Panc1 (cell line): ENCODE results near the gene PACSIN1. TPM values are rescaled to one million over a fixed set of nuclear protein-coding genes. Genes with fewer than 3 reads are reported as not detected.

ENCODE experiments used
- ATAC-seq: fragments of 200-7000 bp; cut with Tn5 transposase; 2 replicates; pipeline ENCODE4 v1.9.1; 2020; ENCODE audit warnings: mild to moderate bottlenecking, moderate library complexity
- BruUV-seq: library from RNA; stranded (reverse); fragments of 400-500 nt; replicated peaks from 2 replicates; lab custom pipeline; 2021; lab: Mats Ljungman, UMichigan
- CTCF ChIA-PET: fragments of 300-600 bp; sonication (Branson Sonifier 250); formaldehyde crosslinking; loops from one replicate; lab custom pipeline; 2022; ENCODE audit warnings: antibody characterized with exemption; lab: Charles Lee
- POLR2A ChIA-PET: fragments of 300-600 bp; sonication (Branson Sonifier 250); formaldehyde crosslinking; loops from one replicate; lab custom pipeline; 2022; ENCODE audit warnings: antibody characterized with exemption; lab: Charles Lee
- DNase-seq: peaks from one replicate; pipeline ENCODE4 v3.0.0-alpha.2; 2010; ENCODE audit warnings: low read depth, low spot score
- H3K27ac ChIP-seq: 2 replicates; pipeline ENCODE4 v1.5.1; 2011; ENCODE audit warnings: mild to moderate bottlenecking, low read length, inconsistent platforms
- H3K27me3 ChIP-seq: fragments of 200-500 bp; sonication (Bioruptor generic); 2 replicates; pipeline ENCODE4 v1.6.0; 2014; ENCODE audit warnings: low read length, inconsistent platforms; ENCODE audit not compliant: control insufficient read depth, insufficient read depth
- H3K36me3 ChIP-seq: fragments of 200-500 bp; sonication (Bioruptor generic); 2 replicates; pipeline ENCODE4 v1.5.1; 2014; ENCODE audit warnings: inconsistent platforms, mild to moderate bottlenecking, low read length, moderate library complexity; ENCODE audit not compliant: control insufficient read depth, insufficient read depth
- H3K4me1 ChIP-seq: 2 replicates; pipeline ENCODE4 v1.5.1; 2011; ENCODE audit warnings: inconsistent platforms, mild to moderate bottlenecking, low read length, moderate library complexity; ENCODE audit not compliant: control insufficient read depth, insufficient read depth
- H3K4me3 ChIP-seq, 2 experiments: 2 replicates each; pipeline ENCODE4 v1.5.1; 2011 to 2012; ENCODE audit warnings: low read depth in 2 of 2, low read length in 2 of 2, mild to moderate bottlenecking in 2 of 2, inconsistent platforms in 1 of 2, moderate library complexity in 1 of 2
- H3K9me3 ChIP-seq: fragments of 200-500 bp; sonication (Bioruptor generic); 2 replicates; pipeline ENCODE4 v1.5.1; 2014; ENCODE audit warnings: low read depth, mild to moderate bottlenecking, inconsistent platforms, low read length, moderate library complexity; ENCODE audit not compliant: control insufficient read depth, insufficient read depth
- CTCF ChIP-seq: fragments of 450-650 bp; IDR thresholded peaks from 2 replicates; pipeline ENCODE4 v1.5.1; 2017; ENCODE audit warnings: mild to moderate bottlenecking
- POLR2AphosphoS5 ChIP-seq: IDR thresholded peaks from 2 replicates; pipeline ENCODE4 v1.6.1; 2012; ENCODE audit warnings: mild to moderate bottlenecking, low read depth, low read length, moderate library complexity
- REST ChIP-seq, 2 experiments: IDR thresholded peaks; 2 replicates each; pipeline ENCODE4 v1.6.1; 2011 to 2012; ENCODE audit warnings: low read depth in 2 of 2, control low read depth in 1 of 2, low read length in 1 of 2, mild to moderate bottlenecking in 1 of 2, moderate library complexity in 1 of 2; ENCODE audit not compliant: insufficient read depth in 1 of 2
- SIN3A ChIP-seq: IDR thresholded peaks from 2 replicates; pipeline ENCODE4 v1.6.1; 2012; ENCODE audit warnings: low read depth, mild to moderate bottlenecking, low read length, moderate library complexity, borderline replicate concordance; ENCODE audit not compliant: insufficient read depth
- TCF7L2 ChIP-seq: IDR thresholded peaks from 2 replicates; pipeline ENCODE4 v1.6.1; 2011; ENCODE audit warnings: mild to moderate bottlenecking, low read depth, low read length, inconsistent platforms
- in situ Hi-C: cut with HindIII; loops from 2 replicates; pipeline ENCODE4 v1.10.0; 2016; ENCODE audit warnings: low sequenced_read_pairs, low pct_unique_long_range_greater_than_20kb
- intact Hi-C: fragments of 100-400 bp; cut with micrococcal nuclease; formaldehyde crosslinking; loops from one replicate; pipeline ENCODE4 v1.10.0; 2022; ENCODE audit not compliant: unreplicated experiment
- total RNA-seq: library from RNA; stranded (reverse); gene quantifications from one replicate; pipeline ENCODE4 v1.2.1, GENCODE V29; 2021; ENCODE audit not compliant: unreplicated experiment

PACSIN1 gene
- total RNA-seq, 1 experiment from 2014 or later, result 0.18 TPM

GRCh38 chr6:34514112-34514511 lies 48.2 kb downstream of the PACSIN1 start:
- H3K9me3 ChIP-seq, result no peaks in the 10 kb centered on the region
- CTCF ChIA-PET, result no interaction called here
- no peaks in the 10 kb centered on the region for H3K27me3 ChIP-seq

GRCh38 chr6:34514593-34515472 lies 49.0 kb downstream of the PACSIN1 start:
- no peak overlapping the region for H3K4me3 ChIP-seq
- POLR2A ChIA-PET, result no interaction called here

More at GRCh38 chr6:34514112-34514511, 48.2 kb downstream of the PACSIN1 start:
- intact Hi-C loops, result no loop called here
- DNase-seq (no peak), ATAC-seq (no peak)
- POLR2A ChIA-PET, result no interaction called here
- Histone ChIP-seq H3K27ac (no peak overlapping the region), H3K4me1 (no peaks in the 10 kb centered on the region), H3K36me3 (no peaks in the 10 kb centered on the region), H3K4me3 (no peak overlapping the region)
- TF ChIP-seq POLR2AphosphoS5 (no peak), TCF7L2 (no peak), CTCF (no peak), SIN3A (no peak), REST (IDR thresholded peaks at IDR 0.05; ENCODE audit: insufficient read depth in 1 of 2, low read depth in 2 of 2, low read length in 1 of 2) (no peak)
- in situ Hi-C loops, result no loop called here
- BruUV-seq, result no TSS peak

More at GRCh38 chr6:34514593-34515472, 49.0 kb downstream of the PACSIN1 start:
- in situ Hi-C loops (no loop called here), intact Hi-C loops (no loop called here)
- TF ChIP-seq REST (IDR thresholded peaks at IDR 0.05; ENCODE audit: insufficient read depth in 1 of 2, low read depth in 2 of 2, low read length in 1 of 2), result no peak
- TF ChIP-seq TCF7L2, result no peak
- TF ChIP-seq POLR2AphosphoS5, result no peak
- TF ChIP-seq CTCF, result no peak
- no peak for TF ChIP-seq SIN3A
- no peaks in the 10 kb centered on the region for H3K27me3 ChIP-seq
- no TSS peak for BruUV-seq
- H3K36me3 ChIP-seq, result no peaks in the 10 kb centered on the region
- H3K27ac ChIP-seq, result no peak overlapping the region
- CTCF ChIA-PET, result no interaction called here
- no peak for ATAC-seq
- no peaks in the 10 kb centered on the region for H3K9me3 ChIP-seq
- no peak for DNase-seq
- no peaks in the 10 kb centered on the region for H3K4me1 ChIP-seq
